ENCODE measurements around the gene SHMT2. TPM values are rescaled to one million over a fixed set of nuclear protein-coding genes. Genes with fewer than 3 reads are reported as not detected.

The SHMT2 gene
- total RNA-seq, 1 donor: 199 TPM

GRCh38 chr12:57220770-57221168, 8.7 kb upstream of the SHMT2 start:
- no peak overlapping the region for H3K4me3 ChIP-seq (ENCODE audit: low read depth, low read length)
- TF ChIP-seq CTCF (IDR thresholded peaks at IDR 0.05; ENCODE audit: insufficient read depth, low read depth, low read length): no peak
- DNase-seq (ENCODE audit: low read depth): no peak

- H3K4me3 ChIP-seq (ENCODE audit: low read depth, low read length): no peak overlapping the region
- TF ChIP-seq CTCF (IDR thresholded peaks at IDR 0.05; ENCODE audit: insufficient read depth, low read depth, low read length): no peak
- DNase-seq (ENCODE audit: low read depth): no peak
These were observed 8.2 kb upstream of the SHMT2 start for GRCh38 chr12:57221169-57221917.

- no peak overlapping the region for H3K4me3 ChIP-seq (ENCODE audit: low read depth, low read length)
- DNase-seq (ENCODE audit: low read depth): no peak
- TF ChIP-seq CTCF (IDR thresholded peaks at IDR 0.05; ENCODE audit: insufficient read depth, low read depth, low read length): no peak
These were observed 7.0 kb upstream of the SHMT2 start for GRCh38 chr12:57222286-57223190.

GRCh38 chr12:57223191-57224165, 6.0 kb upstream of the SHMT2 start:
- no peak for DNase-seq (ENCODE audit: low read depth)
- H3K4me3 ChIP-seq (ENCODE audit: low read depth, low read length): no peak overlapping the region
- TF ChIP-seq CTCF (IDR thresholded peaks at IDR 0.05; ENCODE audit: insufficient read depth, low read depth, low read length): no peak

- no peak for TF ChIP-seq CTCF (IDR thresholded peaks at IDR 0.05; ENCODE audit: insufficient read depth, low read depth, low read length)
- H3K4me3 ChIP-seq (ENCODE audit: low read depth, low read length): no peak overlapping the region
- DNase-seq (ENCODE audit: low read depth): no peak
These were observed 5.1 kb upstream of the SHMT2 start for GRCh38 chr12:57224278-57224972.

Measured in fibroblast of villous mesenchyme (primary cell).